GM19467 (cell line): ENCODE data around the gene SMYD5.

ENCODE experiments used
- ATAC-seq: cut with Tn5 transposase; IDR thresholded peaks from one replicate; pipeline ENCODE4 v1.9.1; 2021; ENCODE audit warnings: mild to moderate bottlenecking, moderate library complexity; ENCODE audit not compliant: unreplicated experiment

Gene SMYD5

DNA sequence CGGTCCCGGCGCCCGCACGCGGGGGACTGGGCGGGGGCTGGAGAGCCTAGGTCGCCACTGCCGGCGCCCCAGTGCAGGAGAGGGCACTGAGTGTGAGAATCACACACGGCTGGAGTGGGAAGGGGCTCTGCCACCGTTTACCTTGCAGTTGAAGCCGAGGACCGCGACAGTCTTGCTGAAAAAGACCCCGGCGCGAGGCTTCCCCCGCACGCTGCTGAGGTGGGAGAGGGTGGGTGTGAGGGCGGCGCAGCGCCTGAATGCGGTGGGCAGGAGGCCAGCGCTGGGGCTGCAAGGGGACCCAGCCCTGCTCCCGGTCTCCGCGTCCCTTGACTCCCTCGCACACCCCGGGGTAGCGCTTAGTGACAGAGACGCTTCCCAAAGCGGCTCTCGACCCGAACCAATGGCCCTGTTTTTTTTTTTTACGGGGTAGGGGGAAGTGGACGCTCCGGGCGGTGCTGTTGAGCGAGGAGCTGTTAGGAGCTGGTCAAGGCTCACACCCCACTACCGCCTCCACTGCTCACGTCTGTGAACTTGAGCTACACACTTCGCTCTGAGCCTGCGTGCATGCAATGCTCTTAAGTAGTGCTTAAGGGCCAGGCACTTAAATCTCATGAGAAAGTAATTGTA is 10.9 kb upstream of the SMYD5 start:
- no peak for ATAC-seq

DNA sequence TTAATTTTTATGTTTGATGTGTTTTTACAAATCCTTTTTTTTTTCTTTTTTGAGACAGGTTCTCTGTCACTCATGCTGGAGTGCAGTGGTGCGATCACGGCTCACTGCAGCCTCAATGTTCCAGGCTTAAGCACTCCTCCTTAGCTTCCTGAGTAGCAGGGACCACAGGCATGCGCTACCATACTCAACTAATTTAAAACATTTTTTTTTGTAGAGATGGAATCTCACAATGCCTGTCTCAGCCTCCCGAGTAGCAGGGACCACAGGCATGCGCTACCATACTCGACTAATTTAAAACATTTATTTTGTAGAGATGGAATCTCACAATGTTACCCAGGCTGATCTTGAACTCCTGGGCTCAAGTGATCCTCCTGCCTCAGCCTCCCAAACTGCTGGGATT is 8.4 kb upstream of the SMYD5 start:
- ATAC-seq: no peak

DNA sequence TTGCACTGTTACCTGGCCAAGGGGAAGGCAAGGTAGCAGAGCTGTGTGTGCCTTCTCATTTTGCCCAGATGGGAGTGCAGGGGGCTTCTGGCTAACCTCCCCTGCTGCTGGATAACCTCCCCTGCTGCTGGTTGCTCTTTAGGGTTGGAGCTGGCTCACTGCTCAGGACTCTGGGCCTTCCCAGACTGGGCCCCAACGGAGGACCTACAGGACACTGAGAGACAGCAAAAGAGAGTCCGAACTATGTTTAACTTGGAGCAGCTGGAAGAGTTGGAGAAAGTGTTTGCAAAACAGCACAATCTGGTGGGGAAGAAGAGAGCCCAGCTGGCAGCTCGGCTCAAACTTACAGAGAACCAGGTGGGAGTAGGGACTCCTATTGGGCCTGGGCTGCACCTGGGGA is 5.8 kb upstream of the SMYD5 start:
- ATAC-seq: no peak

DNA sequence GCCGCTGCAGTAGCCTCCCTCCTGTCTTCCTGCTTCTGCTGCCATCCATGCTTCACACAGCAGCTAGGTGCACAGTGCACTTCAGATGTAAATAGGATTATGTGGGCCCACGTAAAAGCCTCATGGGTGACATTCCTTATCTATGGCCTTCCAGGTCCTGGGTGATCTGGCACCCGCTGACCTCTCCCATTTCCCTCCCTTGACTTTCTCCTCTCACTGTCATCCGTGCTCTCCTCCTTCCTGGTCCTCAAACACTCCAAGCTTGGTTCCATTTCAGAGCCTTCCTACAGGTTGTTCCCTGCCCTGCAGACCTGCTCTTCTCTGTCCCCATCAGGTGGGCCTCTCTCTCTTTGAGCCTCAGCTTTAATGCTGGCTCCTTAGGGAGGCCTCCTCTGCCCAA is 4.0 kb upstream of the SMYD5 start:
- ATAC-seq: no peak

DNA sequence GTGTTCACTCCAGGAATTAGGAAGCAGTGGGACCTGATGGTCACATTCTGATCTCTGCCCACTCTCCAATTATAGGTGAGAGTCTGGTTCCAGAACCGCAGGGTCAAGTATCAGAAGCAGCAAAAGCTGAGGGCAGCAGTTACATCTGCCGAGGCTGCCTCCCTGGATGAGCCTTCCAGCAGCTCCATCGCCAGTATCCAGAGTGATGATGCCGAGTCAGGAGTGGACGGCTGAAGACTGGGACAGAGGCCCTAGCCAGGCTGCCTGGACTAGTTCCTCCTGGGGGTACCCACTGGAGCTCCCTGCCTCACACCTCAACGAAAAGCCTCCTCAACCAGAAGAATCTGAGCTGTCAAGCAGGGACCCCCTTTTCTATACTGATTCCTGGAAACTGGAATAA is 3.3 kb upstream of the SMYD5 start:
- ATAC-seq: no peak

DNA sequence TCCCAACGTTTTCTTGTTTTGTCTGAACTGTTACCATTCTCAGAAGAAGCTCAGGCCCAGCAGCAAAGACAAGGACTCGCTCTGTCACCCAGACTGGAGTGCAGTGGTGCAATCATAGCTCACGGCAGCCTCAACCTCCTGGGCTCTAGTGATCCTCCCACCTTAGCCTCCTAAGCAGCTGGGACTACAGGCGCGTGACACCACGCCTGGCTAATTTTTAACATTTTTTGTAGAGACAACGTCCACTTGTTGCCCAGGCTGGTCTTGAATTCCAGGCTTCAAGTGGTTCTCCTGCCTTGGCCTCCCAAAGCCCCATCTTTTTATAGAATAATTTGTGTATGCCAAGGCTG is 2.0 kb upstream of the SMYD5 start:
- ATAC-seq: no peak

DNA sequence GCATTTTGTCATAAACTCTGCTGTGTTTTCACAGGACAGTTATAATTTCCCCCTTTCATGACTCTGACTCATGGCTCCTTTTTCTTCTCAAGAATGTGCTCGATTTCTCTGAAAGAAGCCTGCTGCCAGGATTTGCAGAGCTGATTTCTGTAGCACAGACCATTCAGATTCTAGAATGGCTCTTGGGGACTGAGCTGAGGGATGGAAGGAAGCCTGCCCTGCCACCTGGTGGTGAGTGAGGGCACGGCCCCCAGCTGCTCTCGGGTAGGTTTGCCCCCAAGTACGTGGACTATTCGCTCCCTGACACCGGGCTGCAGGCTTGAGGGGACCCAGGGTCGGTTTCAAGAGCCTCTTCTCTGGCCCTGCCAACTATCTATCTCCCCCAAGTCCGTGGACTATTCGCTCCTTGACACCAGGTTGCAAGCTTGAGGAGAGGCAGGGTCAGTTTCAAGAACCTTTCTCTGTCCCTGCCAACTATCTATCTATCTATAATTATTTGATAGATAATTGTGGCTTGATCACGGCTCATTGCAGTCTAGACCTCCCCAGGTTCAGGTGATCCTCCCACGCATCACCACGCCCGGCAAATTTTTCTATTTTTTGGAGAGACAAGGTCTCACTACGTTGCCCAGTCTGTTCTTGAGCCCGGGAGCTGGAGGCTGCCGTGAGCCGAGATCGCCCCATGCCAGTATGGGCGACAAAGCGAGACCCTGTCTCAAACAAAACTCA is 1.4 kb upstream of the SMYD5 start:
- ATAC-seq: peak; percentile 73

DNA sequence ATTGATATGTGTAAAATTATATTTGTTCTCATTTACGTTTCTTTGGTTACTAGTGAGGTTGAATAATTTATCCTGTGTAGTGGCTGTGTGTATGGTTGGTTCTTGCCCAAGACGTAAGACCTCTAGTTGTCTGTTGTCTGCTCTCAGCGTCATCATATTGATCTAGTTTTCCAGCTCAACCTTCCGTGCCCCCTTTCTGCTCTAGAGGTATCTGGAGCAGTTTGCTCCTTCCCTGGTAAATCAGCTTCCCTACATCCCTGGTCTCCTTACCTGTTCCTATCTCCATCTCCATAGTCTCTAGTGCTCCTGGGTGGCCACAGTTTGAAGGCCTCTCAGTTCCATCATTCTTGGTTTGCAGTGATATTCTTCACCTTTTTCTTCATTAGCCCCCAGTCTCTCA is 1.2 kb downstream of the SMYD5 start:
- no peak for ATAC-seq

DNA sequence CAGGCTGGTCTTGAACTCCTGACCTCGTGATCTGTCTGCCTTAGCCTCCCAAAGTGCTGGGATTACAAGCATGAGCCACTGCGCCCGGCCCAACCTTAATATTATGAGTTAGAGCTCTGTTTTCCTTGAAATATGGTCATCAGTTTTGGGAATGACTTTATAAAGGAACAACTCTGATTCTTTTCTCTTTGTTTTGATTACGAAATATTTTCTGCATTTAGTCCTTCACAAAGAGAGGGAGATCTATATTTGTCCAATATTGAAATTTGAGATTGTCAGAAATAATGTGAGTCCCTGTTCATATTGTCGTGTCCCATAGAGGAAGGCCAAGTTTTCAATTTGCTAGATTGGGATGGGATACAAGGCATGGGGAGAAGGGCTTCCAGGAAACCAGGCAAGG is 3.1 kb downstream of the SMYD5 start:
- ATAC-seq: no peak

DNA sequence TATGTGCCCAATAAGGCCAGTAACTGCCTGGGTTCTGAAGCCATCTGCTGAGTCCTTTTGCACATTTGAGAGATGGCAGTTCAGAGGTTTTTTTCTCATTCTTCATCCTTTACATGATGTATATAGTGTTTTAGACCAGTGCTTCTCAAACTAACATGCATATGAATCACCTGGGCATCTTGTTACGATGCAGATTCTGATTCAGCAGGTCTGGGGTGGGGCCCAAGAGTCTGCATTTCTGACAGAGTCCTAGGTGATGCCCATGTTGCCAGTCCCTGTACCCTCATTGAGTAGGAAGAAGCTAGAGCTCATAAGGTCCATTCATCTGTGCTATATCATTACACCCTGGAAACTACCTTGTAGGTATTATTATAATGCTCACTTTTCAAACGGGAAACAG is 3.8 kb downstream of the SMYD5 start:
- ATAC-seq: no peak

DNA sequence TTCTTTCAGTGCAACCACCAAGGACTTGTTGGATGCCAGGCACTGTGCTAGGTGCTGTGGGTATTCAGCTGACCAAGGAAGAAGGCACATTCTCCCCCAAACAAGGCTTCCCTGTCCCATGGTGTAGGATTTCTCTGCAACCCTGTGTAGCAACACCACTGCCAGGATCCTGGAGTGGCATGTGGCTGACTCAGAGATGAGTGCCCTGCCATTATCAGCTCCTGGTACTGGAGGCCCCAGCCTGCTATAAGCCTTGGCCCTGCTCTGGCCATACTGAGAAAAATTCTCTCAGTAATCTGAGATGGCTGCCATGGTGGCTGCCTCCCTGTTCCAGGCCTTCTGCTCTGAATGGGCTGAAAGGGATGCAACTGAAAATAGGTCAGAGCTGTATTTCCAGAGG is 4.3 kb downstream of the SMYD5 start:
- ATAC-seq: no peak

DNA sequence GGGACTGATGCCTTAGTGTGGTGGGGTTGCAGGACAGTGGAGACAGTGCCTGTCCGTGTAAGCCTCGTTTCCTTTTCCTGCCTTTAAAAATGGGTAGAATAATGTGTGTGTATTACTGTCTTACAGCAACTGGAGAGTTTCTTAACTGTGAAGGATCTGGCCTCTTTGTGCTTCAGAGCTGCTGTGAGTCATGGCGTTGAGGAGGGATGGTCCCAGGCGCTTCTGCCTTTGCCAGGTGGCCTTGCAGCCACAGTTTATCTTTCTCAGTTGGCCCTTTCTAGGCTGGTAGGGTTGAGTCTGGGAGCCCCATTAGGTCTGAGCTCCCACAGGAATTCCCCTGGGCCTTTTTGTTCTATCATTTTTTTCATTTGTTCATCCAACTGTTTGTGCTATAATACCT is 9.8 kb downstream of the SMYD5 start:
- no peak for ATAC-seq

DNA sequence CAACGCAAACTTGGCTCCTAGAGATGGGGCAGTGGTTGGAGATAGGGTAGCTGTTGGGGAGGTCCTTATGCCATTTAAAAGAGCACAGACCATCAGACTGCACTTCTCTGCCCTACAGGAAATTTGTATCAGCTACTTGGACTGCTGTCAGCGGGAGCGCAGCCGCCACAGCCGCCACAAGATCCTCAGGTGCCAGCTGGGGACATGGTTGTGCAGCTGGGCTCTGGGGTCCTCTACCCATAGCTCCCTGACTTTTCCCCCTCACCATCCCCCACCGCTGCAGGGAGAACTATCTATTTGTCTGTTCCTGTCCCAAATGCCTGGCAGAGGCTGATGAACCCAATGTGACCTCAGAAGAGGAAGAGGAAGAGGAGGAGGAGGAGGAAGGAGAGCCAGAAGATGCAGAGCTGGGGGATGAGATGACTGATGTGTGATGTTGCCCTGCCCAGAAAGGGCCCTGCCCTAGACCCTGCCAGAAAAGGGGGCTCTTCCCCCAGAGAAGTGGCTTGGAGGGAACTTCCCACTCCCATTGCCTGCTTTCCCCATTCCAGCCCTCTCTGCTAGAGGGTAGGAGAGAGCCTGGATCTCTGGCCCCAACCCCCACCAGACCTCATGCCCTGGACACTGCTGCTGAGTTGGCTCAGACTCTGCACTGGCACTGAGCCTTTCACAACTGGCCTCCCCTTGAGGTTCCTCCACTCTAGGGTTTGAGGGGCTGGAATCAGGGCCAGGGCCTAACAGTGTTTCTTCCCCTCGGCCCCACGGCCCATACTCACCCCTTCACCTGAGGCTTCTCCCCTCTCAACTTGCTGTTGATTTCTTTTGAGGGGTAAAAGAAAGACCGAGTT is 11.7 kb downstream of the SMYD5 start:
- no peak for ATAC-seq

DNA sequence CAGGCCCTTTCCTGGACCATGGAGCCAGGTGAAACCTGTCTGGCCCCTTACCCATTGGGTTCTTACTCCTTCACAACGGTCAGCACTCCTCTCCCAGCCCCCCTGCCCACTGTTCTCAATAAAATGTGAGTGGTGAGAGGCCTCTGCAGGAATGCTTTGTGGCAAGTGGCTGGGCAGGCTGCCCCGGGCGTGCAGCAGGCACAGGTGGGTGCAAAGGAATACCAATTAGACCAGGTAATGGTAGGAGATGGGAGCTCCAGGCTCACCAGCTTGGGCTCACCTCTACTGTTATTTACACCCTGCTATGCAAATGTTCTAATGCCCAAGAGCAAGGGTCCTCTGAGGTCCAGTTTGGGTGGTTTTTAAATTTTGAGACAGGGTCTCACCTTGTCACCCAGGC is 13.0 kb downstream of the SMYD5 start:
- no peak for ATAC-seq

DNA sequence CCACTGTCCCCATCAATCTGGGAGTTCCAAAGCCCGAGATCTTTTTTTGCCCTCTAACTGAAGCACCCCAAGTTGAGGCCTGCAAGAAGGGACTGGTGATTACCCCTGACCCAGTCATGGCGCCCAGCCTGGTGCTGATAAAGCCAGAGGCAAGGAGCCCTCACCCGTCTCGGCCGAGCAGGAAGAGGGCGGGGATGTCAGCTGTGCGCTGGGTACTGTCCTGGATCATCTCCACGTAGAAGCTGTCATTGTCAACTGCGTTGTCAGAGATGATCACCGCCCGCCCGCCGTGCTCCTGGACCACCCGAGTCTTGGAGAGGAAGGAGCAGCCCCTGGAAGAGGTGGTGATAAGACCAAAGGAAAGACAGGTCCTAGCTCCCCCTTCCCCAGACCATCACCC is 14.6 kb downstream of the SMYD5 start:
- no peak for ATAC-seq

DNA sequence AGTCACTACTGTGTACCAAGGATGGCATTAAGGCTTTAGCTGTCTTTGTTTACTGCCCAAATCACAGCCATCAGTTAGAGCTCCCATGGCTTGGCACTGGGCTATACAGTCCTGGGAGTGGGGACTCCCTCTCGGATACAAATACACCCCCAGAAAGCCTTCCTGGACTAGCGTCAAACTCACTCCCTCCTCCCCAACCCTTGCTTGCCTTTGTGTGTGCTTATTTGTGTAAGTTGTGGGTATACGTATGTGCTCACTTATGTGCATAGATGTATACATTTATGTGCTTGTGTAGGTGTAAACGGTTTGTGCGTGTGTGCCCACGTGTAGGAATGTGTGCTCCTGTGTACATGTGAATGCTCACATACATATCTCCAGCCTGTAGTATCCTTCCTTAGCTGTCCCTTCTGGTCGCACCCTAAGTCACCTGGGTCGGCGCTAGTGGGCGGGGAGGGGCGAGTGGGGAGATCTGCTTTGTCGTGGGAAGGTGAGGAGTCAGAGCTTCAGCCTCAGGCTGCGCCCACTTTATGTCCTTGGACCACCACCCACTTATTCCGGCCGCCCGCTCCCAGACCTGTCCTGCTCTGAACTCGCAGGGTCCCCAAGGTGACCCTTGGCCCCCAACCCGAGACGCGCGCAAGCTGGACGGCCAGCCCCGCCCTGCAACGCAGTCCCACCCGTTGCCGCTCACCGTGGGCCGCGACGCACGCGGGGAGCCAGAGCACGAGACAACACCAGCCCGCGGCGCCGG is 18.5 kb downstream of the SMYD5 start:
- ATAC-seq: peak; percentile 1

DNA sequence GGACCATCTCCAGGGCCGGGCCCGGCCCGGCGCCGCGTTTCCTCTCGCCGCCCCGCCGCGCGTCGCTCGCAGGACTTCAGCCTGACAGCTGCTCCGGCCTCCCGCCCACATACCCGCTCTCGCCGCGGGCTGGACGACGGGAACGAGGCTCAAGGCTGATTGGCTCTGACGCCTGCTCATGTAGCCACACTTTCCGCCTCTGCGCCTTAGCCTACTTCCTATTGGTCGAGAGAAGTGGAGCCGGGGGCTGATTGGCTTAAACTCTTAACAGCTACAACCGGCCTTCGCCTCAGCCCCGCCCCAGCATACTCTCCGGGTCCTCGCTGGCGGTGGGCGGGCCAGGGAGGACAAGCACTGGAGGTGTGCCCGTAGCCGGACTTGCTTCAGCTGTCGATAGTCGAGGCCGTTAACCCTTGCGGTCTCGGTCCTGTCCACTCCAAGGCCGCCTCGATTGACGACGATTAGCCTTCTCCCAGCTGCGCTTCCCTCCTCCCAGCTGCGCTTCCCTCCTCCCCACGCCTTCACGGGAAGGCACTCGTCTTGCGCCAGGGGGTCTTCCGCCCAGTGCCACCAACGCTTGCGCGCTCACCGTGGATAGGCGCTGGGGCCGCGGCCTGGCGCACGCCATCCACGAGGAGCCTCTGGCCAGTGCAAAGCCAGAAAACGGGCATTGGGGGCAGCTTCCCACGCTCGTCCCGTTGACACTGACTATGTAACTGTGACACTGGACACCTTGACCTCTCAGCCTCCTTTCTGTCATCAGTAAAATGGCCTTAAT is 19.3 kb downstream of the SMYD5 start, which contains the start of gene PRADC1:
Gene PRADC1 (minus strand): TSS at position 86 of the 778 bp plus-strand sequence. CDS start 79 bp downstream, at position 7.
- ATAC-seq: peak; percentile 88

DNA sequence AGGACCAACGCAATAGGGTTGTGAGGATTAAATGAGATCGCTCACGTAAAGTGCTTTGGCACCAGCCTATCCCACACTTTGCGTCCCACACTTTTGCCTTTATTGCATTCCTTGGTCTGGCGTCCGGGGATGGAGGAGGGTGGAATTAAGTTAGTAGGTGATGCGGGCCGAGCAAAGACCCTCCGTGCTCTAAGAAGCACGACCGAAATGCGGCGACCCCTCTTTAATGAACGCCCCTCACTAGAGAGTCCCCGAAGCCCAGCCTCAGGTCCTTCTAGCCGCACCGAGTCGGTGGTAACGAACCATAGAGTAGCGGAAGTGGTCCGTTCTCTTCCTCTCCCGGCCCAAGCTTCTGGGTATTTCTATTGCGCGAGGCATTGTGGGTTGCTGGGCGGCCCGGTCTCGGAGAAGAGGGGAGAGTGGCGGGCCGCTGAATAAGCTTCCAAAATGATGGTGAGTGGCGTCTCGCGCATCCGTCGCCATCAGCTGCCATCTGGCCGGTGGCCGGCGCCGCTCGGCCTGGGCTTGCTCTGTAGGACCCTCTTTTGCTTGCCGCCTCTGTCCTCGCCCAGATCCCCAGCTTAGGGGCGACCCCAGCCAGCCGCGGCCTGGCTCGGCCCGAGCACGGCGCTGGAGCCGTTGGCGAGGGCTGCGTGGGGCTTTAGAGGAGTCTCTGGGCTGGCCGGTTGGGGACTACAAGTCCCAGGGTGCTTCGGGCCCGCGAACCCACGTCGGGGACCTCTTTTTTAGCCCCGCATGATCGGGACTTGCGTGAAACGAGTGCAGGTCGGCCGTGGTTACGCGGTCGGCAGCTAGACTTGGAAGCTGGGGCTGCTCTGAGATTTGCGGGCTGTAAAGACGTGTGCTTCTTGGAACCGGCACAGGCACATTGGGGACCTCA is 20.1 kb downstream of the SMYD5 start, which contains the start of gene CCT7:
Gene CCT7 (plus strand): TSS at position 377 of the 901 bp plus-strand sequence. CDS start 71 bp downstream, at position 448.
- ATAC-seq: peak; percentile 52

DNA sequence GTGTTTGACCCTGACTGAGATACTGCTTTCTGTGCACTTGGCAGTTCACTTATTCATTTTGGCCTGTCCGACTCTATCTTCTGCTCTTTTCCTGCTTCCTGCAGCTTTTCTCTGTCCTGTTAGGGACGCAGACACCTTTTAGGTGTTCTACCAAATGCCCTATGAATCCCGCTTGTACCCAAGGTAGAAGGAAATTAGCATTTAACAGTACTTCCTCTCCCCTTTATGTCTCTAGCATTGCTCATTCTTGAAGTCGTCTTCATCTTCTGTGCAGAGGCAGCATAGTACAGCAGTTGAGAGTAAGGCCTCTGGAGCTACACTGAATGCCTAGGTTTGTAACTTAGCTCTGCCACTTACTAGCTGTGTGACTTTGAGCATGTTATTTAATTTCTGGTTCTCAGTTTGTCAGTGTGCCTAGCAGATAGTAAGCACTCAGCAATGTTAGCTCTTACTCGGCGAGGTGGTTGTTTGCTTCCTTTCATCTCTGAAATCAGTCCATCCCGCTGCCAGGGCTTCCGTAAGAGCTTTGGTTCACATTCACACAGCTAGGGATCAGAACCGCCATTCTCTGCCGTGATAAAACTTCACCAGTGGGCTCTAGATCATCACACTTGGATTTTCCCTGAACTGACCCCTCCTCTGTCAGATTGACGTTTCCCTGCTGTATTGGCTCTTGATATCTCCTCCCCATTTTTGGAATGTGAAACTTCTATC is 21.4 kb downstream of the SMYD5 start:
- no peak for ATAC-seq
